Keratinocyte (primary cell): ENCODE results near the gene FARP2.

ENCODE experiments used
- CTCF ChIP-seq, 3 experiments: IDR thresholded peaks in 1 of 3; conservative IDR thresholded peaks in 1 of 3; optimal IDR thresholded peaks in 1 of 3; 2 replicates in 2 of 3; 3 replicates in 1 of 3; pipeline versions ENCODE3 to v1.5.1; 2011; ENCODE audit warnings: low read length in 3 of 3, mild to moderate bottlenecking in 3 of 3, moderate library complexity in 2 of 3, control low read depth in 1 of 3, inconsistent platforms in 1 of 3; ENCODE audit not compliant: insufficient read depth in 2 of 3; ENCODE audit errors: extremely low read depth in 1 of 3
- EZH2 ChIP-seq: IDR thresholded peaks from one replicate; pipeline ENCODE4 v1.6.1; 2012; ENCODE audit warnings: inconsistent platforms, mild to moderate bottlenecking, low read length, moderate library complexity

GRCh38 chr2:241489733-241490680 is 133.9 kb downstream of the FARP2 start:
- TF ChIP-seq CTCF (optimal IDR thresholded peaks at IDR 0.05 in 1 of 3, IDR thresholded peaks at IDR 0.05 in 1 of 3, conservative IDR thresholded peaks at IDR 0.05 in 1 of 3; ENCODE audit: extremely low read depth in 1 of 3, insufficient read depth in 2 of 3, low read length in 3 of 3) = no peak
- no peak for TF ChIP-seq EZH2
